OCI-LY3 (cell line): ENCODE results near the gene ZBTB7C.

ENCODE experiments used
- H2AFZ ChIP-seq: fragments of 200-600, 300-600 bp; shearing (Covaris generic); 2 replicates; pipeline ENCODE4 v1.6.0; 2014; ENCODE audit warnings: antibody characterized with exemption, low read depth, low read length
- H3K27ac ChIP-seq: fragments of 200-600, 300-600 bp; sonication (generic); 2 replicates; pipeline ENCODE4 v1.5.1; 2014; ENCODE audit warnings: mild to moderate bottlenecking, low read length, moderate library complexity, mixed read lengths
- H3K27me3 ChIP-seq: fragments of 200-600, 300-600 bp; sonication (generic); 2 replicates; pipeline ENCODE4 v1.6.1; 2014; ENCODE audit warnings: low read depth, low read length, mixed read lengths
- H3K36me3 ChIP-seq: fragments of 200-600, 300-600 bp; sonication (generic); replicated peaks from 2 replicates; pipeline ENCODE3; 2014; ENCODE audit warnings: low read depth, low read length, mixed read lengths
- H3K4me1 ChIP-seq: fragments of 300-600, 200-600 bp; sonication (generic); 2 replicates; pipeline ENCODE4 v1.6.1; 2014; ENCODE audit warnings: low read length, mixed read lengths
- H3K4me2 ChIP-seq: fragments of 200-600, 300-600 bp; sonication (generic); 2 replicates; pipeline ENCODE4 v1.6.1; 2014; ENCODE audit warnings: low read length, mixed read lengths
- H3K4me3 ChIP-seq: fragments of 300-600, 200-600 bp; sonication (generic); 2 replicates; pipeline ENCODE4 v1.5.1; 2014; ENCODE audit warnings: antibody characterized with exemption, mild to moderate bottlenecking, low read length, moderate library complexity
- H3K79me2 ChIP-seq: fragments of 300-600, 200-600 bp; shearing (Covaris generic); 2 replicates; pipeline ENCODE4 v1.6.1; 2014; ENCODE audit warnings: mild to moderate bottlenecking, low read length, mixed read lengths
- H3K9ac ChIP-seq: fragments of 300-600, 200-600 bp; shearing (Covaris generic); 2 replicates; pipeline ENCODE4 v1.6.0; 2014; ENCODE audit warnings: mild to moderate bottlenecking, low read length, moderate library complexity
- H3K9me3 ChIP-seq: fragments of 200-600, 300-600 bp; shearing (Covaris generic); 2 replicates; pipeline ENCODE4 v1.6.1; 2014; ENCODE audit warnings: low read length, mixed read lengths; ENCODE audit not compliant: insufficient read depth
- H4K20me1 ChIP-seq: fragments of 200-600, 300-600 bp; sonication (generic); 2 replicates; pipeline ENCODE4 v1.6.1; 2016; ENCODE audit warnings: low read length, mixed read lengths; ENCODE audit not compliant: insufficient read depth
- EZH2phosphoT487 ChIP-seq: fragments of 200-600 bp; shearing (Covaris generic); IDR thresholded peaks from 2 replicates; pipeline ENCODE4 v1.6.1; 2018; ENCODE audit warnings: antibody characterized with exemption, mixed run types, low read depth
- TF ChIP-seq, protein P1 (sequence below): fragments of 200-600, 300-600 bp; sonication (generic); IDR thresholded peaks from 2 replicates; pipeline ENCODE4 v1.5.1; 2014; ENCODE audit warnings: antibody characterized with exemption, low read length, low read depth

ZBTB7C gene

DNA sequence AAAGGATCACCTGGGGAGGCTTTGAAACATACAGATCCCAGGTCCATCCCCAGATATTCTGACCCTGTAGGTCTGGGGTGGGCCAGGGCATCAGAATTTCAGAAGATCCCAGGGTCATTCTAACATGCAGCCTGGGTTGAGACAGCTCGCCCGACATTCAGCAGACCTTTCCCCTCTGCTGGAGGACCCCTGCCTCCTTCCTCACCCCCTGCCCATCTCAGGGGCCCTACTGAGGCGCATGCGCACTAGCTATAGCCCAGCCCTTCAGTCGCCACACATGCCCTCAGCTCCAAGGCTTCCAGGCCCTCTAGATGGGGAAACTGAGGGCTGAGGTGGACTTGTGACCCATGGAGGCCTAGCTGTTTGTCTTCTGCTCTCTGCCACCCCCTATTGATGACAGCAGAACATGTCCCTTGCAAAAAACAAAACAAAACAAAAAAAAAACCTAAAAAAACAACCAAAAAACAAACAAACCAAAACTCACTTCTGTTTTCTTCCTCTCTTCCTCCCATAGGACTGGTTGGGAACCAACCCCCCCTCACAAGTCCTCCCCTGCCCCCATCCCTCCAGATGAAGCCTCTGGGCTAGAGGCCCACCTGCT lies 91.3 kb downstream of the ZBTB7C start:
- Histone ChIP-seq H3K79me2 (no peaks in the 10 kb centered on the region), H3K27me3 (peaks cover 27% of the 10 kb centered on the region), H2AFZ (no peak overlapping the region), H3K4me2 (no peak overlapping the region), H3K27ac (no peak overlapping the region), H4K20me1 (no peaks in the 10 kb centered on the region), H3K9me3 (no peaks in the 10 kb centered on the region), H3K36me3 (no peaks in the 10 kb centered on the region), H3K9ac (no peak overlapping the region), H3K4me1 (no peaks in the 10 kb centered on the region), H3K4me3 (no peak overlapping the region)
- TF ChIP-seq, protein P1, sequence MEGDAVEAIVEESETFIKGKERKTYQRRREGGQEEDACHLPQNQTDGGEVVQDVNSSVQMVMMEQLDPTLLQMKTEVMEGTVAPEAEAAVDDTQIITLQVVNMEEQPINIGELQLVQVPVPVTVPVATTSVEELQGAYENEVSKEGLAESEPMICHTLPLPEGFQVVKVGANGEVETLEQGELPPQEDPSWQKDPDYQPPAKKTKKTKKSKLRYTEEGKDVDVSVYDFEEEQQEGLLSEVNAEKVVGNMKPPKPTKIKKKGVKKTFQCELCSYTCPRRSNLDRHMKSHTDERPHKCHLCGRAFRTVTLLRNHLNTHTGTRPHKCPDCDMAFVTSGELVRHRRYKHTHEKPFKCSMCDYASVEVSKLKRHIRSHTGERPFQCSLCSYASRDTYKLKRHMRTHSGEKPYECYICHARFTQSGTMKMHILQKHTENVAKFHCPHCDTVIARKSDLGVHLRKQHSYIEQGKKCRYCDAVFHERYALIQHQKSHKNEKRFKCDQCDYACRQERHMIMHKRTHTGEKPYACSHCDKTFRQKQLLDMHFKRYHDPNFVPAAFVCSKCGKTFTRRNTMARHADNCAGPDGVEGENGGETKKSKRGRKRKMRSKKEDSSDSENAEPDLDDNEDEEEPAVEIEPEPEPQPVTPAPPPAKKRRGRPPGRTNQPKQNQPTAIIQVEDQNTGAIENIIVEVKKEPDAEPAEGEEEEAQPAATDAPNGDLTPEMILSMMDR, result peak; percentile 42
- no peak for TF ChIP-seq EZH2phosphoT487

DNA sequence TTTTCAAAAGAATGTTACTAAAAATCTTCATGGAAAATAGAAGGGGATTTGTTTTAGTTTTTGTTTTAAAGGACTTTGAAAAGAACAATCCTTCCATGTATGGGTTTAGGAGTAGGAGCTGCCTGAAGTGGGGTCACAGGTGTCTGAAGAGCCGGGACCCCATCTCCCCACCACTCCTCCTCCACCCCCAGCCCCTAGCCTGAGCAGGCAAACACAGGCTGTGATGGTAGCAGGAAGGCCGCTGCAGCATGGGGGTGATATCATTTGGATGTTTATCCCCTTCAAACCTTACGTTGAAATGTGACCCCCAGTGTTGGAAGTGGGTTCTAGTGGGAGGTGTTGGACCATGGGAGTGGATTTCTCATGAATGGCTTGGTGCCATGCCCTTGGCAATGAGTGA lies 93.0 kb downstream of the ZBTB7C start:
- Histone ChIP-seq H3K4me2 (no peak overlapping the region), H3K27ac (no peak overlapping the region), H4K20me1 (no peaks in the 10 kb centered on the region), H3K36me3 (no peaks in the 10 kb centered on the region), H2AFZ (no peak overlapping the region), H3K4me3 (no peak overlapping the region), H3K9me3 (no peaks in the 10 kb centered on the region), H3K27me3 (peaks cover 39% of the 10 kb centered on the region), H3K79me2 (no peaks in the 10 kb centered on the region), H3K4me1 (no peaks in the 10 kb centered on the region), H3K9ac (no peak overlapping the region)
- TF ChIP-seq EZH2phosphoT487, result no peak
- TF ChIP-seq, protein P1, result no peak

DNA sequence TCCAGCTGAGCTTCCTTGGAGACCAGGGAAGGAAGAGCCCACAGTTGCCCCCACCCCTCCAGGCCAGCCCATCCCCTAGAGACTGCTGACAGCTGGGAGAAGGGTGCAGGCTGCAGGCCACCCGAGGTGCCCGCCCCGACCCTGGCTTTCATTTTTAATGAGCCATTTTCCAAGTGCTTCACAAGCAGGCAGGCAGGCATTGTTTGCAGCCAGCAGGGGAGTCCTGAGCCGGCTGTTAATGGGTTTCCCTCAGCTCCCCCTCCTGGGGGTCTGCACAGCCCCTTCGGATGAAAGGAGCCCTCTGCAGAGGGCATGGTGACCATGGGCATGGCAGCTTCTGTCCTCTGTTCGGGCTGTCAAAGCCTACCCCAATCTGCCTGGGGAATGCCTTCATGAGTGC lies 94.5 kb downstream of the ZBTB7C start:
- Histone ChIP-seq H3K9me3 (no peaks in the 10 kb centered on the region), H2AFZ (no peak overlapping the region), H3K4me2 (no peak overlapping the region; the same call in 1 of the 2 replicates), H3K4me1 (no peaks in the 10 kb centered on the region), H3K36me3 (no peaks in the 10 kb centered on the region), H3K27ac (no peak overlapping the region), H3K9ac (no peak overlapping the region), H3K79me2 (no peaks in the 10 kb centered on the region), H3K4me3 (no peak overlapping the region), H4K20me1 (no peaks in the 10 kb centered on the region), H3K27me3 (peaks cover 50% of the 10 kb centered on the region)
- TF ChIP-seq, protein P1, result no peak
- no peak for TF ChIP-seq EZH2phosphoT487

DNA sequence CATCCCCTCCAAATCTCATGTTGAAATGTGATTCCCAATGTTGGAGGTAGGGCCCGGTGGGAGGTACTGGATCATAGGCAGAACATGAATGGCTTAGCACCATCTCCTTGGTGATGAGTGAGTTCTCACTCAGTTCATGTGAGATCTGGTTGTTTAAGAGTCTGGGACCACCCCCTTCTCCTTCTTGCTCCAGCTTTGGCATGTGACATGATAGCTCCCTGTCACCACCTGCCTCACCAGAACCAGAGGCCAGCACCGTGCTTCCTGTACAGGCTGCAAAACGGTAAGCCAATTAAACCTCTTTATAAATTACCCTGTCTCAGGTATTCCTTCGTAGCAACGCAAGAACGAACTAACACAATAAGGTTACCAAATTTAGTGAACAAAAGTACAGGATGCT lies 95.4 kb downstream of the ZBTB7C start:
- H3K4me3 ChIP-seq, result no peak overlapping the region
- H4K20me1 ChIP-seq, result no peaks in the 10 kb centered on the region
- H3K79me2 ChIP-seq, result no peaks in the 10 kb centered on the region
- H3K36me3 ChIP-seq, result no peaks in the 10 kb centered on the region
- H3K27me3 ChIP-seq, result peaks cover 59% of the 10 kb centered on the region
- H3K9me3 ChIP-seq, result no peaks in the 10 kb centered on the region
- H3K4me2 ChIP-seq, result no peak overlapping the region
- no peak overlapping the region for H3K9ac ChIP-seq
- H3K4me1 ChIP-seq, result no peaks in the 10 kb centered on the region
- H3K27ac ChIP-seq, result no peak overlapping the region
- TF ChIP-seq EZH2phosphoT487, result no peak
- TF ChIP-seq, protein P1, result no peak
- H2AFZ ChIP-seq, result no peak overlapping the region
